Measurements from ENCODE around the gene COL3A1.

Gene COL3A1

DNA sequence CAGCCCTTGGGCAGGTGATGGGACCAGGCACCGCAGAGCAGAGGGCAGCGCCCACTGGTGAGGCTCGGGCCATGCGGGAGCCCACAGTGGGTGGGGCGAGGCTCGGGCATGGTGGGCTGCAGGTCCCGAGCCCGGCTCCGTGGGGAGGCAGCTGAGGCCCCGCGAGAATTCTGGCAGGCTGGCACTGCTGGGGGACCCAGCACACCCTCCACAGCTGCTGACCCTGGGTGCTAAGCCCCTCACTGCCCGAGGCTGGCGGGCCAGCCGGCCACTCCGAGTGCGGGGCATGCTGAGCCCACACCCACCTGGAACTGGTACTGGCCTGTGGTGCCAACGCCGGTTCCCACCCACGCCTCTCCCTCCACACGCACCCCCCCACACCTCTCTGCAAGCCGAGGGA, 29.7 kb upstream of the COL3A1 start:
- no peaks in the 10 kb centered on the region for H3K9me3 Mint-ChIP-seq
- H3K36me3 Mint-ChIP-seq (ENCODE audit: low read depth), result no peaks in the 10 kb centered on the region
- TF ChIP-seq, protein P1, sequence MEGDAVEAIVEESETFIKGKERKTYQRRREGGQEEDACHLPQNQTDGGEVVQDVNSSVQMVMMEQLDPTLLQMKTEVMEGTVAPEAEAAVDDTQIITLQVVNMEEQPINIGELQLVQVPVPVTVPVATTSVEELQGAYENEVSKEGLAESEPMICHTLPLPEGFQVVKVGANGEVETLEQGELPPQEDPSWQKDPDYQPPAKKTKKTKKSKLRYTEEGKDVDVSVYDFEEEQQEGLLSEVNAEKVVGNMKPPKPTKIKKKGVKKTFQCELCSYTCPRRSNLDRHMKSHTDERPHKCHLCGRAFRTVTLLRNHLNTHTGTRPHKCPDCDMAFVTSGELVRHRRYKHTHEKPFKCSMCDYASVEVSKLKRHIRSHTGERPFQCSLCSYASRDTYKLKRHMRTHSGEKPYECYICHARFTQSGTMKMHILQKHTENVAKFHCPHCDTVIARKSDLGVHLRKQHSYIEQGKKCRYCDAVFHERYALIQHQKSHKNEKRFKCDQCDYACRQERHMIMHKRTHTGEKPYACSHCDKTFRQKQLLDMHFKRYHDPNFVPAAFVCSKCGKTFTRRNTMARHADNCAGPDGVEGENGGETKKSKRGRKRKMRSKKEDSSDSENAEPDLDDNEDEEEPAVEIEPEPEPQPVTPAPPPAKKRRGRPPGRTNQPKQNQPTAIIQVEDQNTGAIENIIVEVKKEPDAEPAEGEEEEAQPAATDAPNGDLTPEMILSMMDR (IDR thresholded peaks at IDR 0.05; ENCODE audit: unreplicated experiment in 3 of 3), result no peak

DNA sequence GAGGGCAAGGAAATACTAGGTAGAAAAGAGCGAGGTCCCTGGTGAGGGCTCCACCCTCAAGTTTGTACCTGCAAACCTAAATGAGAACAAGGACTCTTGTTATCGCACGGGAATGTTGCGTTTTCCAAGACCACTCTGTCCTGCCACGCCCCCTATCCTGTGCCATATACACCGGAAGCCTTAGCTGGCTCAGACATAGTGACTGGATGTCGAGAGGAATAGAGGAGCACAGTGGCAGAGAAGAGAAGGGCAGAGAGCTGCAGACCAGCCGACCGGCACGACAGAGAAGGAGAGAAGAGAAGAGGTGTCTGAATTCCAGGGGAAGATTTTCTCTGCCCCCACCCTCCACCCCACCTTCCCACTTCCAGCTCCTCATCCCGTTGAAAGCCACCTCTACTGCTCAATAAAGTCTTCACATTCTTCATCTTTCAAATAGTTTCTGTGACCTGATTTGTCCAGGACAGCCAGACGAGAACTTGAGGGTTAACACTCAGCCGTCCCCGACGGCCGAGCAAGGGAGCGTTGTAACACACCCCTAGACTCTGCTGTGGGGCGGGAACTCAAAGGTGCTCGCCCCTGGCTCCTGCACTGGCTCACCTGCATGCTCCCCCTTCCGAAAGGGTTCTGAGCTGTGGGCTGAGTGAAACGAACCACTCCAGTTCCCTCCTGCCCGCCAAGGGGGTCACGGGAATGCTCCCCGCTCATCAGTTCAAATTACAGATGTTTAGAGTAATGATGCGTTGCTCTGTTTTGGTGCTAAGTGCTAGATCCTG, 24.9 kb upstream of the COL3A1 start:
- Mint-ChIP-seq H3K4me3 (no peak overlapping the region), H3K4me1 (no peaks in the 10 kb centered on the region), H3K36me3 (ENCODE audit: low read depth) (no peaks in the 10 kb centered on the region), H3K27me3 (ENCODE audit: low read depth) (no peaks in the 10 kb centered on the region), H3K27ac (no peak overlapping the region), H3K9me3 (no peaks in the 10 kb centered on the region)
- TF ChIP-seq, protein P1 (IDR thresholded peaks at IDR 0.05; ENCODE audit: unreplicated experiment in 3 of 3), result no peak

More for the DNA sequence above, 29.7 kb upstream of the COL3A1 start:
- Mint-ChIP-seq H3K27me3 (ENCODE audit: low read depth) (no peaks in the 10 kb centered on the region), H3K4me1 (peaks cover 5% of the 10 kb centered on the region), H3K27ac (no peak overlapping the region), H3K4me3 (no peak overlapping the region)

DNA sequence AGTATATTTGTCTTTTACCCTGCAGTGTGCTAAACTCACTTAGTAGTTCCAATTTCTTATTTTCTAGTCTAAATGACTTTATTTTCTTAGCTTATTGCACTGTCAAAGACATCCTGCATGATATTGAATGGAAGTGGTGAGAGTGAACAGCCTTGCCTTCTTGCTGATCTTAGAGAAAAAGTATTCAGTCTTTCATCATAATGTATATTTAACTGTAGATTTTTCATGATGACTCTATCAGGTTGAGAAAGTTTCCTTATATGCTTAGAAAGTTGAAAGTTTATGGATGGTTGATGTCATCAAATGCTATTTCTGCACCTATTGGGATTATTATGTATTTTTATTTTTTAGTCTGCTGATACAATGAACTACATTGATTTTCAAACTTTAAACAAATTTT, 21.3 kb upstream of the COL3A1 start:
- TF ChIP-seq, protein P1 (IDR thresholded peaks at IDR 0.05; ENCODE audit: unreplicated experiment in 3 of 3), result no peak
- H3K27ac Mint-ChIP-seq, result no peak overlapping the region
- H3K9me3 Mint-ChIP-seq, result no peaks in the 10 kb centered on the region
- H3K27me3 Mint-ChIP-seq (ENCODE audit: low read depth), result no peaks in the 10 kb centered on the region
- H3K4me3 Mint-ChIP-seq, result no peak overlapping the region
- H3K36me3 Mint-ChIP-seq (ENCODE audit: low read depth), result no peaks in the 10 kb centered on the region
- H3K4me1 Mint-ChIP-seq, result peaks cover 3% of the 10 kb centered on the region

DNA sequence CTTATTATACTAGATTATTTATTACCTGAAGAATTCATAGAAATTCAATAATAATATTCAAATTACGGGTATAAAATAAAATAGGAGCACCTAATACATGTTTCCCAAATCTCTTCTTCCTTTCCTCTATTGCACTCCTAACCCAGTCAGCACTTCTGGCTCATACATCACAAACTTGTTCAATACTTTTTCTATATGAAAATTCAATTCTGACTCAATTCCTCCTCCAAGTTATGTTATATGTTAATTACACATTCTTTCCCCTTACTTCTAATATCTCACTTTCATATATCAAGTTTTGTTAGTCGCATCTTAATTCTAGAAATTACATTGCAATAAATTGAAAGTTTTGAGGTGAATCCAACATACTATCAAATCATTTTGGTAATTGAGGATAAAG, 17.9 kb upstream of the COL3A1 start:
- TF ChIP-seq, protein P1 (IDR thresholded peaks at IDR 0.05; ENCODE audit: unreplicated experiment in 3 of 3), result no peak
- no peak overlapping the region for H3K27ac Mint-ChIP-seq
- no peaks in the 10 kb centered on the region for H3K27me3 Mint-ChIP-seq (ENCODE audit: low read depth)
- H3K9me3 Mint-ChIP-seq, result peaks cover 9% of the 10 kb centered on the region
- no peak overlapping the region for H3K4me3 Mint-ChIP-seq
- H3K36me3 Mint-ChIP-seq (ENCODE audit: low read depth), result no peaks in the 10 kb centered on the region
- H3K4me1 Mint-ChIP-seq, result peaks cover 3% of the 10 kb centered on the region

DNA sequence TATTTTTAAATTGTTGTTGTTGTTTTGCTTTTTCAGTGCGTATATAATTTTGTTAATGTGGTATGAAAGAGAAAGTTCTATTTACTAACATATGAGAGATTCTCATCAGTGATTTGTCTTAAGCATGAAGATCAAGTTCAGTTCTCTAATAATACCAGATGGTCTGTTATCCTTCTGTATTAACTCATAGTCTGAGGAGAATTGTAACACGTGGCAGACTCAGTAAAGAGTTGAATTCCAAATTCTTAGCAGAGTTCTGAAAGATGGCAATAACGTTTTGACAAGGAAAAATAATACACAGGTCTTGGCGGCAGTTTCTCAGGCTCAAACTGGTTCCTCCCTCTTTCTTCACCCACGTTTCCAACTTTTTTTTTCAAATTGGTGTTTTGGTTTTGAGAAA, 17.2 kb upstream of the COL3A1 start:
- Mint-ChIP-seq H3K27ac (no peak overlapping the region), H3K9me3 (peaks cover 13% of the 10 kb centered on the region), H3K4me3 (no peak overlapping the region), H3K4me1 (peaks cover 3% of the 10 kb centered on the region), H3K36me3 (ENCODE audit: low read depth) (no peaks in the 10 kb centered on the region), H3K27me3 (ENCODE audit: low read depth) (no peaks in the 10 kb centered on the region)
- TF ChIP-seq, protein P1 (IDR thresholded peaks at IDR 0.05; ENCODE audit: unreplicated experiment in 3 of 3), result no peak

DNA sequence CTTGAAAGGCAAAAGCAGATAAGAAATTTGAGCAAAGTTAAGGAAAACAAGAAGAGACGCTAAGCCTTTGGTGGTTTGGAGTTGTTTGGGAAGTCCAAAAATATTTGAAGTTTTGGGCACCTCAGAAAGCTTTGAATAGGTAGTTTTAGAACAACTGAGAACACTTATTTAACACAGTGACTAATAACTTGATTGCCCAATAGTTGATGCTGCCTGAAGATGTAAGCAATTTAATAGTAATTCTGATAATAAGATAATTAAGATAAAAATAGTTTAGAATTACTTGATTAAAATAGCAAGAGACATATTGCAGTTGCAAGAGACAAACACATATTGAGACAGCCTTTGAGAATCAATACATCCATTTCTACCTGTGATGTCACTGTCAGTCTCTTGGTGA, 16.5 kb upstream of the COL3A1 start:
- Mint-ChIP-seq H3K27ac (no peak overlapping the region), H3K27me3 (ENCODE audit: low read depth) (no peaks in the 10 kb centered on the region), H3K36me3 (ENCODE audit: low read depth) (no peaks in the 10 kb centered on the region), H3K4me3 (no peak overlapping the region), H3K4me1 (peaks cover 3% of the 10 kb centered on the region), H3K9me3 (peaks cover 13% of the 10 kb centered on the region)
- TF ChIP-seq, protein P1 (IDR thresholded peaks at IDR 0.05; ENCODE audit: unreplicated experiment in 3 of 3), result no peak
